GM15510 (cell line): ENCODE measurements around the gene NPLOC4.
A peak's percentile ranks its signal among the peaks of the same experiment; 100 is the strongest.

Experiments used
- POLR2A ChIP-seq: IDR thresholded peaks from 3 replicates; pipeline ENCODE4 v1.6.1; 2011; ENCODE audit warnings: borderline replicate concordance; ENCODE audit not compliant: insufficient read length; ENCODE audit errors: extremely low read depth

NPLOC4 gene

DNA sequence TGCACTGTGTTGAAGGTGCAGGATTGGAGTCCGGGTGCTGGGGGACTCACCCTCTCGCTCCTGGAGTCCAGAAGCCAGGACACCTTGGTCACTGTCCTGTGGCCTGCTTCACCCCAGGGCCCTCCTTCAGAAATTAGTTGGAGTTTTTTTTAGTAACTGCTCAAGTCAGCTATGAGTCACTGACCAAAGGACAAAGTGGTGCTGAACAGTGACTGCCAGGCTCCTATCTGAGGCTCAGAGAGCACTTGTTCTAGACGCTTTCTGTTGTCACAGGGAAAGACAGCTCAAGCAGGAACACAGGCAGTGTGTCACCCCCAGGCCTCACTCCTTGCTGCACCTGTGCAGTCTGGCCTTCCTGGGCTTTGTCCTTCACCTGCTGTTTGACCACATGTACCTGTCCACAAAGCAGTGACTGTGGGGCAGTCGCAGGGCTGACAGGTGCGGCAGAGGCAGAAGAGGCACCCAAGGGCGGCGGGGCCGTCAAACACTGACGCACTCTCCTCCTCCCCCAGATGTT, 80.7 kb downstream of the NPLOC4 start:
- TF ChIP-seq POLR2A = no peak

DNA sequence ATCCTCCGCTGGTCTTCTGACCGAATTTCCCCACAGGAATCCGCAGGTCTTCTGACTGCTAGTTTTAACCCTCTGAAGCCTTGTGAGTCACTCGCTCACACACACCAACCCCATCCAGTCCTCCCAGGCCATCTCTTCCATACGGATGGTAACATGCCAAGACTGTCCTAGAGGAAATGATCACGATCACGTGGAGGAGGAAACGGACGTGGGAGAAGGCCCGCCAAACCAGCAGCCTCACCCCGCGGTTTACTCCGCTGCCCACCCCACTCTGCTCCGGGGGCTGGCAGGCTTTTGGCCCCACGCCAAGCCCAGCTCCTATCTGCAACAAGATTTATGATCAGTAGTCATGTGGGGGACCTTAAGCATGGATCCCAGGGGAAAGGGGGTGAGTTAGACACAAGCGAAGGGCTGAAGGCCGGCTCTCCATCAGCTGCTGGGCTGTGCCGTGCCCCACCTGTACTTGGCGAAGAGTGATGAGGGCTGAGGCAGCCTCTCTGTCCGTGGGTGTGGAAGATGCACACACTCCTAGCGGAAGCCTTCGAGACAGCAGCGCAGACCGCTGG, 83.2 kb downstream of the NPLOC4 start:
- TF ChIP-seq POLR2A = no peak

DNA sequence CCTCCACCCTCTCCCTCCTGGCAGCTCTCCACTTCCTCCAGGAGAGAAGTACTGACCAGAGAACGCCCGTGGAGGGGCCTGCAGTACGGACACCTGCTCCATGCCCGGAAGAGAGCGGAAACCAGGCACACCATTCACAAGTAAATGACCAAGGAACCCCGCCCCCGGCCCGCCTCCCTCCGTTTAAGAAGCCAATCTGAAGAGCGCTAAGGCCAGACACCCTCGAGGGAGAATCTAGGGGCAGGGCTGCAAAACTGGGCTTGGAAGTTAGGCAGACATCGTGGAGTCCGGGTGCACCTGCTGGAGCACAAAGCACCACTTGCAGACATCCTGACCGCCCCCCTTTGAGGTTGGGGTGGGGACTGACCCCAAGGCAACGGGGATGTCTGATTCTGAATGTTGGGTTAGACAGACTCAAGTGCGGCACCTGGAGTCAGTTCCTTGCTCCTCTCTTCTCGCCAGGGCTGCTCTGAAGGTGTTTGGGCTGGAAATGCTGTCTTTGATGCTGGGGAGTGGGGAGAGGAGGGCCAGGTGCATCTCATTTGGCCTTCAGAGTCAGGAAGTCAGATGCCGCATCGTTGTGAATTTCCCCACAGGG, 83.8 kb downstream of the NPLOC4 start:
- TF ChIP-seq POLR2A = peak; percentile 57

- TF ChIP-seq POLR2A = peak; percentile 94
Measured at GRCh38 chr17:81552244-81553017, 84.5 kb downstream of the NPLOC4 start, which contains the start of gene FAAP100. FAAP100 (minus strand) TSS chr17:81552353; CDS start chr17:81552330, 23 bp downstream.

GRCh38 chr17:81551458-81552243, 85.3 kb downstream of the NPLOC4 start:
- no peak for TF ChIP-seq POLR2A

GRCh38 chr17:81550830-81551457, 86.0 kb downstream of the NPLOC4 start:
- TF ChIP-seq POLR2A = no peak

DNA sequence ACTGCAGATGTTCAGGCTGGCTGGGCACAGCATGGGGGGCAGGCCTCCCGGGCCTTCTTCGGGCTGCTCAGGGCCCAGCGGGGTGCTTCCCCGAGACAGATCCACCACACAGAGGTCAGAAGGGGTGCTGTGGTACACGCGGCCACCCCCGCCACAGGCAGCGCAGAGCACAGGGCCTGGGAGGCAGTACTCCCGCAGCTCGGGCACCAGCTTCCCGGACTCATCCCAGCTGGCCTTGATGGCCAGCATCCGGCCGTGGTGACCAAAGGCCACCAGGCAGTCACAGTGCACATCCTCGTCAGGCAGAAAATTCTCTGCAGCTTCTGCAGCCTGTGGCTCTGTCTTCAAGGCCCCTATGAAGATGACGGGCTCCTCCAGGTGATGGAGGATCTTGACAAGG, 86.6 kb downstream of the NPLOC4 start:
- TF ChIP-seq POLR2A = no peak

GRCh38 chr17:81549826-81550225, 87.1 kb downstream of the NPLOC4 start:
- no peak for TF ChIP-seq POLR2A

DNA sequence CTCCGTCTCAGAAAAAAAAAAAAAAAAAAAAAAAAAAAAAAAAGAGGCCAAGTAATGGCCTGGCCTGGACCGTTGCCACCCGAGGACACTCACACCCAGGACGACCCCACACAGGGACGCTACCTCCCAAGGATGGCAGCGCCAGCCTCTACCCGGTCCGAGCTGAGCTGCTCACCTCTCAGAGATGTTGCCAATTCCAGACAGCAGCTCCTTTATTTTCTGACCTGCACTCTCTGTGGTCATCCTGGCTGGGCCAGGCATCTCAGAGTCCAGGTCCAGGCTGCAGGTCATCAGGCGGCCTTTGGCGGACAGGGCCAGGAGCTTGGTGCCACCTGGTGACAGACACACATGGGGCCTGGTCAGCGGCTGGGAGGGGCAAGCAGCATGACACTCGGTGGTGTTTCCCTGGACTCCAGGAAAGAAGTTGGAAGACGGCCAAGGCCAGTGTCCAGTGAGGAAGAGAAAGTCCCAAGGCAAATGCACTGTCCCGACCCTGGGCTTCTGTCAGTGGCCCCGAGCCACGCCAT, 87.8 kb downstream of the NPLOC4 start:
- TF ChIP-seq POLR2A = no peak

GRCh38 chr17:81547614-81547982, 89.3 kb downstream of the NPLOC4 start:
- no peak for TF ChIP-seq POLR2A

- TF ChIP-seq POLR2A = no peak
Measured at GRCh38 chr17:81546906-81547613, 89.9 kb downstream of the NPLOC4 start.

GRCh38 chr17:81545160-81545949, 91.6 kb downstream of the NPLOC4 start:
- TF ChIP-seq POLR2A = no peak

- TF ChIP-seq POLR2A = no peak
Measured at GRCh38 chr17:81544281-81544974, 92.5 kb downstream of the NPLOC4 start.

GRCh38 chr17:81543756-81544155, 93.2 kb downstream of the NPLOC4 start:
- no peak for TF ChIP-seq POLR2A
